Retina (tissue), 1 donor: Measurements from ENCODE around the gene PRKCI.
A peak's percentile ranks its signal among the peaks of the same experiment; 100 is the strongest.
"Not testable (repeated sequence)": the region's sequence is repeated elsewhere in the genome, so short reads cannot be mapped to it uniquely, and the experiment has no call there.

Experiments
- DNase-seq: peaks from one replicate; pipeline ENCODE4 v3.0.0-alpha.2; 2016

PRKCI gene

DNA sequence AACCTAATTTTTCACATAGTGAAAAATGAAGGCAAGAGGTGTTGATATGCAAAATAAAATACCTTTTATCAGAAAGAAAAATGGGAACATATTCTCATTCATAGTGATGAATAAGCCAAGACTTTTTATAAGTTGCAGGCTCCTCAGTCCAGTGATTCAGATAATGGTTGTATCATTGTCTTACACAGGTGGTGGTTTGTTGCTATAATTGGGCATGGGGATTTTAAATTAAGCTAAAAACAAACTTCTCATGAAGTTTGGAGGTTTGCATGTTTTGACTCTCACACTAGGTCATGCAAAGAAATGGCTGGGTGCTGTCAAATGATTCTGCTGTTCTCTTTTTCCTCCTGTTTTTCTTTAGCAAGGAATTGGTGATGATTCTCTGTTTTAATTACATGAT lies 74.5 kb downstream of the PRKCI start:
- no peak for DNase-seq

DNA sequence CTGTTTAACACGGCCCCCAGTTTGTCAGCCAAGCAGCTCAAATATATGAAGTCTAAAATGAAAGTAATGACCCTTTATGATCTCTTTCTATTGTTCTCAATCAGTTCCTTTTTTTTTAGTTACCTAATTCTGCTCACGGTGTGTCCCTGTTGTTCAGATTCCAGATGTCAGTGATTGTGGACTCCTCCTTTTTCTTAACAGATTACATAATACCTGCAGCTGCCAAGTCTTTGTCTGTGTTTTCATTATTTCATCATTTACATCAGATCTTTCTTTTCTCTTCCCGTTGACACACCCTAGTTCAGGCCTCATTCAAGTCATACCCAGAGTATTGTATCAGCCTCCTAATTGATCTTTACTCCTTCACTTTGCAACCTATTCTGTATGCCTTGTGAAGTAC lies 79.2 kb downstream of the PRKCI start:
- DNase-seq: no peak

DNA sequence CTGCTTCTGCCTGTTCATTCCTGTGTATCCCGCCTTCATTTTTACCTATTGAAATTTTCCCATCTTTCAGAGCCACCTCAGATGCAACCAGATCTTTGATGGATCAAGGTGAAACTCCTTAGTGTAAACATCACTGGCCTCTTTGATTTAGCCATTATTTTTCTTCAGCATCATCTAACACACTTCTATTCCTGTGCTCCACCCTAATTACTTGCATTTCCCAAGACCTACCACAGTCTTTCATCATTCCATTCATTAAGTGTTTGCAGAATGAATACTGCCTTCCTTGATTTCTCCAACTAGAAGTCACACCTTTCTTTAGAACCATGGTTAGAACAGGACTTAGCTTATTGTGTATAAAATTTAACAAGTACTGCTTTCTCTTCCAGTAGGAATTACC lies 79.8 kb downstream of the PRKCI start:
- DNase-seq: no peak

GRCh38 chr3:170306015-170306414 lies 83.8 kb downstream of the PRKCI start:
- no peak for DNase-seq

- no peak for DNase-seq
Measured at GRCh38 chr3:170307671-170308405, 85.6 kb downstream of the PRKCI start.

GRCh38 chr3:170309046-170309445 lies 86.8 kb downstream of the PRKCI start:
- no peak for DNase-seq

DNA sequence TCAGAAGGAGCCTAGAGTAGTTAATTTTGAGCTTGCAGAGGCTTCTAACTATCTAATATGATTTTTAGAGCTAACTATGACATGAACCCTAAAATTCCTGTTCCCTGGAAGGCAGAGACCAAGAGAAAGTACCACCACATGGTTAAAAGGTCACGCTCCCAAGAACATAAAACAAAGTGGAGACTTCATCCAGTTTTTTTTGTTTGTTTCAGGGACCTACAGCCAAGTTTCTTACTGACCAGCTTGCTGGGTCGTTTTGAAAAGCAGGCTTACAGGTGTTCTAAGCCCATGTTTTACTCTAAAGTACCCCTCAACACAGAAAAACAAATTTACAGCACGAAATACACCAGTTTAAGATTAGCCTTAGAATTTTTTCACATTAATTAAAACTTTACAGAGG lies 95.7 kb downstream of the PRKCI start:
- no peak for DNase-seq

- no peak for DNase-seq
Measured at GRCh38 chr3:170320461-170321121, 98.4 kb downstream of the PRKCI start.

DNA sequence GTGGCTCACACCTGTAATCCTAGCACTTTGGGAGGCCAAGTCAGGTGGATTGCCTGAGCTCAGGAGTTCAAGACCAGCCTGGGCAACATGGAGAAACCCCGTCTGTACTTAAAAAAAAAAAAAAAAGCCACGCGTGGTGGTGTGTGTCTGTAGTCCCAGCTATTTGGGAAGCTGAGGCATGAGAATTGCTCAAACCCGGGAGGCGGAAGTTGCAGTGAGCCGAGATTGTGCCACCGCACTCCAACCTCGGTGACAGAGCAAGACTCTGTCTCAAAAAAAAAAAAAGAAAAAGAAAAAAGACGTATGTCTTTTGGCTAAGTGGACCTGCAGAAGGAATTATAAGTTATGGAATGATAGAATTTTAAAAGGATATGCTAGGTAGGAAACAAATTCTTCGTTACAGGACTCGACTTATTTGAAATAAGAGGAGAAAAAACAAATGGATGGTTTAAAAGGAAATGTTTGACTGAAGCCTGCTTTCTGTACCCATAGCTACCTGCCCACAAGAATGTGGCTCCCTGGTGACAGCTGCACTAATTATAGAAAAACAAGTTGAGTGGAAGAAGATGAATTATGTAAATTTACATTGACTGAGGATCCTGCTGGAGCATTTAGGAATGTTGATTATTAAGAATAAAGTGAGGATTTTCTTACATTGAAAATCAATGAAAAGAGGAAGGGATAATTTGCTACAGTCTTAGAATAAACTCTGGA lies 99.3 kb downstream of the PRKCI start:
- DNase-seq: no peak

DNA sequence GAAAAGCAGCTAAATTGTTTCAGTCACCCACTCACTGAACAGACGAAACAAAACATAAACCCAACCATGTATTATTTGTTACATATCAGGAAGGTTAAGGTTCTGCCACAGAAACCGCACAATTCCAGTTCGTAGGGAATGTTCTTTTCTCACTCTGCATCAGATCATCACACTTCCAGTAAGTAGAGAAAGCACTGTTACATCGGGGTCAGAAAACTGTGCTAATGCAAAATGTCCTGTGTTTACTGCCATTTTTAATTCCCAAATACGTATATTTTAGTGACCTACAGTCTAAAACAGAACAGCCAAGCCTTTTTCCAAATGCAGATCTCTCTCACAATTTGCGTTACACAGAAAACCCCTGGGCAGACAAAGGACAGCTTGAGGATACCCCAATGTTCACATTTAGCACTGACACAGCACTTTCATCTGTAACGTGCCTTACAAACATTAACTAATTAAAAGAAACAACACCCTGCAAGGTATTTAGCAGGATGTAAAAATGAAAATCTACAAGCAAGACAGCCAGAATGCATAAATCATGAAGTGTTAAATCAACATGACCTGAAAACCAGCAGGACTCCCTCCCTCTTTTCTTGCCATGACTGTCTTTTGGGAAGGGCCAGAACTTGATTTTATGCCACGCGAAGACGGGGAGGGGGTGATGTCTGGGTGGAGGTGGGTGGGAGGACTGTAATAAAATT lies 100.5 kb downstream of the PRKCI start:
- DNase-seq: peak; percentile 52

GRCh38 chr3:170323331-170323730 lies 101.1 kb downstream of the PRKCI start:
- peak; percentile 34 for DNase-seq

- DNase-seq: no peak
Measured at GRCh38 chr3:170324962-170325361, 102.7 kb downstream of the PRKCI start.

DNA sequence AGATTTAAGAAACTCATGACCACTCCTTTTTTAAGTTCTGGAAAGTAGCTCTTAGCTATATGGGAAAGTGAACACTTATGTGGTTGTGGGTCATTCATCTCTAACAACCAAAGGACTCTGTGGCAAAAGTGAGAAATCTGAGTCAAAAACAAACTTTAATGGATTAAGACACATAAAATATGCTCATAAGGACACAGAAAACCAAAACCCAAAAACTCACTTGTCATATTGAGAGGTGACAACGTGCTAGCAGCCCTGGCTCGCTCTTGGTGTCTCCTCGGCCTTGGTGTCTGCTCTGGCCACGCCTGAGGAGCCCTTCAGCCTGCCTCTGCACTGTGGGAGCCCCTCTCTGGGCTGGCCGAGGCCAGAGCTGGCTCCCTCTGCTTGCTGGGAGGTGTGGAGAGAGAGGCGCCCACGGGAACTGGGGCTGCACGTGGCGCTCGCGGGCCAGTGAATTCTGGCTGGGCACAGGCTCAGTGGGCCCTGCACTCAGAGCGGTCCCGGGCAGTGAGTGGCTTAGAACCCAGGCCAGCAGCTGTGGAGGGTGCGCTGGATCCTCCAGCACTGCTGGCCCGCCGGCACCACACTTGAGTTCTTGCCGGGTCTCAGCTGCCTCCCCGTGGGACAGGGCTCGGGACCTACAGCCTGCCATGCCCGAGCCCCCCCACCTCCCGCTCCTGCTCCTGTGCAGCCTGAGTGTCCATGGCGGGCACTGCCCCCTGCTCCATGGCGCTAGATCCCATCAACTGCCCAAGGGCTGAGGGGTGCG lies 105.0 kb downstream of the PRKCI start:
- no peak for DNase-seq

GRCh38 chr3:170327868-170328548 lies 105.8 kb downstream of the PRKCI start:
- not testable (repeated sequence) for DNase-seq

DNA sequence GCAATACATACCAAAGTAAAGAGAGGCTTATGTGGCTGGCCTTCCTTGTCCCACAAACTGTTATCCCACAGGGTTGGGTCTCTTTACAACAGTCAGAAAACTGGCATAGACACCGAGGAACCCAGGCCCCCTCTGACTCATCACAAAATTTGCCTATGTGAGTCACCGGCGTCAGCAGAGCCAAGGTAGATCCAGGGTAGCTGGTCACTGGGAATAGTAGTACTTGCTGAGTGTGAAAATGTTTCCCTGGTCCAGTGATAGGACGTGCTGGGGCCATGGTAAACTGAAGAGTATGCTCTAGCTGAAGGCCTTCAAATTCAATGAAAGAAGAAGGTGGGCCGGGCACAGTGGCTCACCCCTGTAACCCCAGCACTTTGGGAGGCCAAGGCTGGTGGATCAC lies 108.1 kb downstream of the PRKCI start:
- DNase-seq: no peak

DNA sequence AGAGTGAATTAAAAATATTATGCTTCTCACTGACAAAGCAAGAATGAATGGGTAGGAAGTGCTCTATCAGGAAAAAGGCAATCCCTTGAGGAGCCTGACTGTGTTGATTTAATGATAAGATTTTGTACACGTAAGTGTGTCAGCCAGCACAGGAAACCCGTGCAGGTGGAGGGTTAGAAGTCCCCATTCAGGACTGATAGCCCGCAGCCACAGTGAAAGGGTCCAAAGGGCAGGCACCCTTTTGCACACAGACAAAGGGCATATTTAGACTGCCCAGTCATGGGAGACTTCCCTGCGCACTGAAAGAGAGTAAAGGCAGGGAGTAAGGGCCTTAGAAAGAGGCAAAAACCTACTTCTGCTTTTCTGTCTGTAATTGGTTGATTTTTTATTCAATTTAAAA lies 108.9 kb downstream of the PRKCI start:
- no peak for DNase-seq

DNA sequence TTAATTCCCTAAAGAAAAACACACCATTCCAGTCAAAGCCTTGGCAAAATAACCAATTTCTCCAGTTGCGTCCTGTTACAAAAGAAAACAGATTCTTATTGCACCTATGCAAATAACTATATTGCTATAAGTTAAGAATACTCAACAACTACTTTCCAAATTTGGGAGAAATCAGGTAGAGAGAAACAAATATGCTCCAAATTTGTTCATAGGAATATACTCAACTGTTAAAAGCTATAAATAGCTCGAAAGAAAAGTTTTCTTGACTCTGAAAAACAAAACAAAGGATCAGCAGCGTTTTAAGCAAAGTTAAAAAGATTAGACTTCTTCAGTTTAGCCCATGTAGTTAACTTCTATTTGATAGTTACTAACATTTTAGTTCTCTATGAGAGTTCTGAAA lies 115.2 kb downstream of the PRKCI start:
- DNase-seq: no peak

- no peak for DNase-seq
Measured at GRCh38 chr3:170338690-170339340, 116.6 kb downstream of the PRKCI start.

DNA sequence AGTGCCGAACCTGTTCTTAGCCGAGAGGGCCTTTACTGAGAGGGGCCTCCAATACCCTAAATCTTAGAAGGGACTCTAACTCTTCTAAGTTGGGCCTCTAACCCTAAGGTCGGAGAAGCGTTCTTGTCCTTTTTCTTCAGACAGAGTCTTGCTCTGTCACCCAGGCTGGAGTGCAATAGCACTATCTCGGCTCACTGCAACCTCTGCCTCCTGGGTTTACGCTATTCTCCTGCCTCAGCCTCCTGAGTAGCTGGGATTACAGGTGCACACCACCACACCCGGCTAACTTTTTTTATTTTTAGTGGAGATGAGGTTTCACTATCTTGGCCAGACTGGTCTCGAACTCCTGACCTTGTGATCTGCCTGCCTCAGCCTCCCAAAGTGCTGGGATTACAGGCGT lies 120.0 kb downstream of the PRKCI start:
- DNase-seq: not testable (repeated sequence)

DNA sequence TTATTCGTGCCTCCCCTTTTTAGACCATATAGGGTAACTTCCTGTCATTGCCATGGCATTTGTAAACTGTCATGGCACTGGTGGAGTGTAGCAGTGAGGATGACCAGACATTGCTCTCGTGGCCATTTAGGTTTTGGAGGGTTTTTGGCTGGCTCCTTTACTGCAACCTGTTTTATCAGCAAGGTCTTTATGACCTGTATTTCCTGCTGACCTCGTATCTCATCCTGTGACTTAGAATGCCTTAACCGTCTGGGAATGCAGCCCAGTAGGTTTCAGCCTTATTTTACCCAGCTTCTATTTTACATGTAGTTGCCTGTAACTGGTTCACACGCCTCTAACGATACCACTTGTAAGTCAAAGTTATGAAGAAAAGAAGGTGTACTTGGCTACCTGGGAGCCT lies 121.6 kb downstream of the PRKCI start:
- DNase-seq: not testable (repeated sequence)

- no peak for DNase-seq
Measured at GRCh38 chr3:170344971-170345370, 122.7 kb downstream of the PRKCI start.
